Muscle of leg (tissue), 11 donors: ENCODE data around the gene UHRF2. TPM values are rescaled to one million over a fixed set of nuclear protein-coding genes. Genes with fewer than 3 reads are reported as not detected.

Source experiments
- DNase-seq: peaks from one replicate; pipeline ENCODE4 v3.0.0; 2013
- H3K27ac ChIP-seq: one replicate; pipeline ENCODE4 v1.5.1; 2013; ENCODE audit warnings: mild to moderate bottlenecking, low read length, control low read depth
- H3K27me3 ChIP-seq: one replicate; pipeline ENCODE4 v1.6.1; 2013; ENCODE audit warnings: low read length; ENCODE audit not compliant: control insufficient read depth, insufficient read depth
- H3K36me3 ChIP-seq: one replicate; pipeline ENCODE4 v1.6.1; 2013; ENCODE audit warnings: low read length; ENCODE audit not compliant: control insufficient read depth, insufficient read depth
- H3K4me1 ChIP-seq: one replicate; pipeline ENCODE4 v1.6.1; 2013; ENCODE audit warnings: low read length; ENCODE audit not compliant: control insufficient read depth, insufficient read depth
- H3K4me3 ChIP-seq: one replicate; pipeline ENCODE4 v1.5.1; 2013; ENCODE audit warnings: low read length, control low read depth
- H3K9me3 ChIP-seq: replicated peaks from 2 replicates; pipeline ENCODE4 v1.6.1; 2013; ENCODE audit warnings: low read depth, low read length; ENCODE audit not compliant: control insufficient read depth
- WGBS: methylation state at CpG from one replicate; pipeline ENCODE4 v1.1.5; 2013; ENCODE audit warnings: missing lambda C conversion rate; ENCODE audit not compliant: insufficient coverage; 5-methylcytosine and 5-hydroxymethylcytosine counted together
- polyA plus RNA-seq, 8 donors: library from polyadenylated mRNA; unstranded; fragments of 120-200 nt; gene quantifications; one replicate each; pipeline versions ENCODE4 v1.2.1 to v1.2.3, GENCODE V29; 2013; ENCODE audit warnings: inconsistent platforms in 1 of 8, low replicate concordance in 1 of 8; ENCODE audit not compliant: insufficient read length in 8 of 8, insufficient read depth in 1 of 8
- total RNA-seq: library from RNA; stranded (reverse); fragments of 120-200 nt; gene quantifications from one replicate; pipeline ENCODE4 v1.2.4, GENCODE V29; 2013

UHRF2 gene
- total and polyA plus RNA-seq, 9 donors: 27.3 to 38.6 (median 31.3) TPM

DNA sequence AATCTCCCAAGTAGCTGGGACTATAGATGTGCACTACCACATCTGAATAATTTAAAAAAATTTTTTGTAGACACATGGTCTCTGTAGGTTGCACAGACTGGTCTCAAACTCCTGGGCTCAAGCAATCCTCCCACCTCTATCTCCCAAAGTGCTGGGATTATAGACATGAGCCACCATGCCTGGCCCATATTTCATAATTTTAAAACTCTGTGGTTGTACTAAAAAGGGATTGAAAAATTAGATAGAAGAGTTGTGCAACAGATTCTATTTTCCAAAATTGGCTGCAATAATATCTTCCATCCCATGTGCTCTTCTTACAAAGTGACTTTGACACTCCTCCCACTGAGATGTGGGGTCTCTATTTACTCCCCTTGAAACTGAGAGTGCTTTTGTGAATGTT, 7.6 kb upstream of the UHRF2 start:
- H3K27me3 ChIP-seq: no peaks in the 10 kb centered on the region
- no peak for DNase-seq
- H3K4me3 ChIP-seq: no peak overlapping the region
- H3K27ac ChIP-seq: no peak overlapping the region
- no peaks in the 10 kb centered on the region for H3K4me1 ChIP-seq
- H3K36me3 ChIP-seq: no peaks in the 10 kb centered on the region
- no peaks in the 10 kb centered on the region for H3K9me3 ChIP-seq

DNA sequence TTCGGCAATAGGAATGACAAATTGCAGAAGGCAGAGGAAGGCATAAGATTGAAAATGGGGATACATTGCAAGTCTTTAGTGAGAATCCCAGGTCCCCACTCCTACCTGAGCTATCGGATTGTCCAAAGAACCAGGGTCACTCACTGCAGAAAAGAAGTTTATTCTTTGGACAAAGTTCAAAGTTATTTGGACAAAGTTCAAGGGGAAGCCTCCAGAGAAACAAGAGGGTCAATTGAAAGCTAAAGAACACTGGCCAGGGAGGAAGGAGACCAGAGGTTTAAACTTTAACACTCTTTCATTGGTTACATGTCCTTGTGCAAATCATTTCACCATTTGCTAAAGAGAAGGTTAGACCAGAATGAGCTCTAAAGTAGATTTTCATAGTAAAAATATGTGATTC, 5.2 kb upstream of the UHRF2 start:
- no peak for DNase-seq
- H3K9me3 ChIP-seq: no peaks in the 10 kb centered on the region
- no peaks in the 10 kb centered on the region for H3K36me3 ChIP-seq
- peaks cover 7% of the 10 kb centered on the region for H3K4me1 ChIP-seq
- no peaks in the 10 kb centered on the region for H3K27me3 ChIP-seq
- no peak overlapping the region for H3K4me3 ChIP-seq
- H3K27ac ChIP-seq: no peak overlapping the region
- no CpG with 5 or more reads among the region's 2 CpGs for WGBS

- WGBS: 100% methylated on average over 2 of the region's 8 CpGs
These were observed 4.7 kb upstream of the UHRF2 start for GRCh38 chr9:6408320-6408719.

GRCh38 chr9:6409811-6410210, 3.2 kb upstream of the UHRF2 start:
- Histone ChIP-seq H3K9me3 (no peaks in the 10 kb centered on the region), H3K4me3 (no peak overlapping the region), H3K36me3 (no peaks in the 10 kb centered on the region), H3K27ac (peak overlapping the region; percentile 78), H3K27me3 (no peaks in the 10 kb centered on the region), H3K4me1 (peaks cover 9% of the 10 kb centered on the region)
- DNase-seq: peak; percentile 90
- 11% methylated on average over 2 of the region's 3 CpGs for WGBS

More at GRCh38 chr9:6408320-6408719, 4.7 kb upstream of the UHRF2 start:
- H3K4me1 ChIP-seq: peaks cover 7% of the 10 kb centered on the region
- no peak overlapping the region for H3K27ac ChIP-seq
- no peaks in the 10 kb centered on the region for H3K36me3 ChIP-seq
- no peaks in the 10 kb centered on the region for H3K27me3 ChIP-seq
- H3K4me3 ChIP-seq: no peak overlapping the region
- H3K9me3 ChIP-seq: no peaks in the 10 kb centered on the region
- no peak for DNase-seq

GRCh38 chr9:6410633-6411032, 2.4 kb upstream of the UHRF2 start:
- H3K27ac ChIP-seq: peak overlapping the region; percentile 78
- WGBS: no CpG with 5 or more reads among the region's 4 CpGs

GRCh38 chr9:6413365-6414246, 607 bp downstream of the UHRF2 start:
- under 1% methylated on average over 86 of the region's 92 CpGs for WGBS
- peaks cover 6% of the 10 kb centered on the region for H3K36me3 ChIP-seq
- peak overlapping the region; percentile 80 for H3K4me3 ChIP-seq
- H3K4me1 ChIP-seq: peaks cover 11% of the 10 kb centered on the region
- no peak for DNase-seq
- no peaks in the 10 kb centered on the region for H3K27me3 ChIP-seq
- H3K9me3 ChIP-seq: no peaks in the 10 kb centered on the region
- peak overlapping the region; percentile 93 for H3K27ac ChIP-seq

More at GRCh38 chr9:6410633-6411032, 2.4 kb upstream of the UHRF2 start:
- Histone ChIP-seq H3K4me1 (peaks cover 11% of the 10 kb centered on the region), H3K4me3 (no peak overlapping the region), H3K36me3 (no peaks in the 10 kb centered on the region), H3K27me3 (no peaks in the 10 kb centered on the region), H3K9me3 (no peaks in the 10 kb centered on the region)
- no peak for DNase-seq

GRCh38 chr9:6414247-6414641, 1.2 kb downstream of the UHRF2 start:
- peak; percentile 29 for DNase-seq
- no CpG with 5 or more reads among the region's 11 CpGs for WGBS
- H3K4me1 ChIP-seq: peaks cover 11% of the 10 kb centered on the region

DNA sequence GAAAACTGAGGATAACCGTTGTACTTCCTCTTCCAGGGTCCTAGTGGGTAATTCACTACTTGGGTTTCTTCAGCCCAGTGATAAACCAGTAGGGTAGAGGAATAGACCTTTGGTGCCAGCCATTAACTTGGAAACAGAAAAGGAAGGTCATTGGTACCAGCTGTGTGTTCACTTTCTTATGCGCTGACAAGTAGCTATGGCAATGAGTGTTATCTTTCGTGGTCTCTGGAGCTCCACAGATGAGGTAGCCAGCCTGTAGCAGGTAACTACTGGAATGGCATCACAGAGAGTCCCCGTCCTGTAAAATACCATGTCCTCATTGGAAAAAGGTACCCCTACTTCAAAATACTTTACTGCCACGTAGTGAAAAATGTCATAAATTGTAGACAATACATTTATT, 2.3 kb downstream of the UHRF2 start:
- Histone ChIP-seq H3K27me3 (no peaks in the 10 kb centered on the region), H3K27ac (no peak overlapping the region), H3K9me3 (no peaks in the 10 kb centered on the region), H3K36me3 (peaks cover 6% of the 10 kb centered on the region), H3K4me1 (peaks cover 11% of the 10 kb centered on the region), H3K4me3 (no peak overlapping the region)
- DNase-seq: no peak
- 70% methylated on average over 3 of the region's 5 CpGs for WGBS

More at GRCh38 chr9:6414247-6414641, 1.2 kb downstream of the UHRF2 start:
- Histone ChIP-seq H3K27me3 (no peaks in the 10 kb centered on the region), H3K27ac (peak overlapping the region; percentile 66), H3K4me3 (peak overlapping the region; percentile 80), H3K36me3 (peaks cover 6% of the 10 kb centered on the region), H3K9me3 (no peaks in the 10 kb centered on the region)

GRCh38 chr9:6417186-6417585, 4.2 kb downstream of the UHRF2 start:
- H3K9me3 ChIP-seq: no peaks in the 10 kb centered on the region
- H3K4me1 ChIP-seq: peaks cover 8% of the 10 kb centered on the region
- DNase-seq: no peak
- H3K27ac ChIP-seq: no peak overlapping the region
- H3K27me3 ChIP-seq: no peaks in the 10 kb centered on the region
- H3K4me3 ChIP-seq: no peak overlapping the region
- peaks cover 10% of the 10 kb centered on the region for H3K36me3 ChIP-seq
- no CpG with 5 or more reads among the region's 3 CpGs for WGBS

DNA sequence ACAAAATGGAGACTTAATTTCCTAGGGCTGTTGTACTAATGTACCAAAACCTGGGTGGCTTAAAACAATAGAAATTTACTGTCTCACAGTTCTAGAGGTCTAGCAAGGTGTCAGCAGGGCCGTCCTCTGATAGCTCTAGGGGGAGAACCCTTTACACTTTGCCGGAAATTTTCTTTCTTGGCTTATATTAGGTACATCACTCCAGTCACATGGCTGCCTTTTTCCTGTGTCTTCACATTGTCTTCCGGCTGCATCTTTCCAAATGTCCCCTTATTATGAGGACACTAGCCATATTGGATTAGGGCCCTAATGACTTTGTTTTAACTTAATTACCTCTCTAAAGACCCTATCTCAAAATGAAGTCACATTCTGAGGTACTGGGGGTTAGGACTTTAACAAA, 5.8 kb downstream of the UHRF2 start:
- Histone ChIP-seq H3K4me3 (no peak overlapping the region), H3K36me3 (peaks cover 10% of the 10 kb centered on the region), H3K27me3 (no peaks in the 10 kb centered on the region), H3K4me1 (peaks cover 4% of the 10 kb centered on the region), H3K9me3 (no peaks in the 10 kb centered on the region), H3K27ac (no peak overlapping the region)
- whole genome bisulfite sequencing: no CpG with 5 or more reads among the region's 3 CpGs
- DNase-seq: no peak
